Stimulated activated CD4-positive, alpha-beta T cell treated with anti-CD3 and anti-CD28 coated beads, Interleukin-1b, Interleukin-23, amount 100 ng/mL, for 1 hour (primary cell): ENCODE results near the gene RRBP1.

ENCODE experiments used
- DNase-seq, 2 donors: peaks; one replicate each; pipeline ENCODE4 v3.0.0-alpha.2; 2020; ENCODE audit warnings: low read depth in 2 of 2

The RRBP1 gene, protein sequence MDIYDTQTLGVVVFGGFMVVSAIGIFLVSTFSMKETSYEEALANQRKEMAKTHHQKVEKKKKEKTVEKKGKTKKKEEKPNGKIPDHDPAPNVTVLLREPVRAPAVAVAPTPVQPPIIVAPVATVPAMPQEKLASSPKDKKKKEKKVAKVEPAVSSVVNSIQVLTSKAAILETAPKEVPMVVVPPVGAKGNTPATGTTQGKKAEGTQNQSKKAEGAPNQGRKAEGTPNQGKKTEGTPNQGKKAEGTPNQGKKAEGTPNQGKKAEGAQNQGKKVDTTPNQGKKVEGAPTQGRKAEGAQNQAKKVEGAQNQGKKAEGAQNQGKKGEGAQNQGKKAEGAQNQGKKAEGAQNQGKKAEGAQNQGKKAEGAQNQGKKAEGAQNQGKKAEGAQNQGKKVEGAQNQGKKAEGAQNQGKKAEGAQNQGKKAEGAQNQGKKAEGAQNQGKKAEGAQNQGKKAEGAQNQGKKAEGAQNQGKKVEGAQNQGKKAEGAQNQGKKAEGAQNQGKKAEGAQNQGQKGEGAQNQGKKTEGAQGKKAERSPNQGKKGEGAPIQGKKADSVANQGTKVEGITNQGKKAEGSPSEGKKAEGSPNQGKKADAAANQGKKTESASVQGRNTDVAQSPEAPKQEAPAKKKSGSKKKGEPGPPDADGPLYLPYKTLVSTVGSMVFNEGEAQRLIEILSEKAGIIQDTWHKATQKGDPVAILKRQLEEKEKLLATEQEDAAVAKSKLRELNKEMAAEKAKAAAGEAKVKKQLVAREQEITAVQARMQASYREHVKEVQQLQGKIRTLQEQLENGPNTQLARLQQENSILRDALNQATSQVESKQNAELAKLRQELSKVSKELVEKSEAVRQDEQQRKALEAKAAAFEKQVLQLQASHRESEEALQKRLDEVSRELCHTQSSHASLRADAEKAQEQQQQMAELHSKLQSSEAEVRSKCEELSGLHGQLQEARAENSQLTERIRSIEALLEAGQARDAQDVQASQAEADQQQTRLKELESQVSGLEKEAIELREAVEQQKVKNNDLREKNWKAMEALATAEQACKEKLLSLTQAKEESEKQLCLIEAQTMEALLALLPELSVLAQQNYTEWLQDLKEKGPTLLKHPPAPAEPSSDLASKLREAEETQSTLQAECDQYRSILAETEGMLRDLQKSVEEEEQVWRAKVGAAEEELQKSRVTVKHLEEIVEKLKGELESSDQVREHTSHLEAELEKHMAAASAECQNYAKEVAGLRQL (N-terminal part only)

DNA sequence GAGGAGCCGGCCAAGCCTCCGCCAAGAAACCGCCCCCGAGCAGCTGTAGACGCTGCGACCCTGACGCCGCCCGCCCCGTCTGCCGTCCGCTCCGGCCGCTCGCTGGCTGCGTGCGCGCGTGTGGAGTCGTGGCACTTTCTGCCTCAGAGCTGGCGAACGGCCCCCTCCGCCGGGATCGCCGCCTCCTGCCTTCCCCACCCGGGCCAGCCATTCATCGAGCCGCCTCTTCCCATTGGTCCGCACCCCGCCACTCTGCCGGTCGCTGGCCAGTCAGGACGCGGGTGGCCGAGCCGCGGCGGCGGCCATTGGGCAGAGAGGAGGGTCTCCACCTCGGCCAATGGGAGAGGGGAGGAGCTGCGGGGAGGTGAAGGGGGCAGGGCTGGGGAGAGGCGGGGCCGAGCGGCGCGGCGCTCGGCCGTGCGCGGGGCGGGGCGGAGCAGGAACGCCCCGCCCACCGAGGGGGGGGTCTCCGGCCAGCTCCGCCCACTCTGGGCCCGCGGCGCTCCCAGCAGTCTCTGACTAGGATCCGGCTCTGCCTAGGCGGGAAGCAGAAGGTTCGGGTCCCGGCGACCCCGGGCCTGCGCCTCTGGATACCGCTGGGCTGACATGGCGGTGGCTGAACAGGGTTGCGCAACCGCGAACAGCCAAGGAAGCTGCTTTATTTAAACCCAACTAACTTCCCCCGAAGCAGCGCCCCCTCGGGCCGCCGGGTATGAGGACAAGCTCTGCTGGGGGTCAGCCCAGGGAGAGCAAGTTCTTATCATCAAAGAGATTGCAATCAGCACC lies at the start of gene RRBP1:
TSS of gene RRBP1 (minus strand) at position 140 of the 786 bp plus-strand sequence. CDS start 21,735 bp downstream, outside the sequence.
- peak; percentile 81 to 95 for DNase-seq

DNA sequence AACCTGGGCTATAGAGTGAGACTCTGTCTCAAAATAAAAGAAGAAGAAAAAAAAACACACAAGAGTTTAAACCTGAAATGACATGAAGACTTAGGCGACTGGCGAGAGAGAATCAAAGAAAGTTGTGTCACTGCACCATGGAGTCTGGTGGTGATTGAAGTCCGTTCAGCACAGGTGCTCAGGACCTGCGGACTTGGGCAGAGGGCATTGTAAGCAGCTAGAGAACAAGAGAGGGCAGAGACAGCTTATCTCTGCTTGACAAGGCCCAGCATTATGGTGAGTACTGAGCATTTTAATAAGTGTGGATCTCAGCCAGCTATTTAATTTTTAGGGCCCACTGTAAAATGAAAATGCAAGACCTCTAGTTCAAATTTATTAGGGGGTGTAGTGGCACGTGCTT lies 49.2 kb upstream of the RRBP1 start:
- DNase-seq, result no peak

DNA sequence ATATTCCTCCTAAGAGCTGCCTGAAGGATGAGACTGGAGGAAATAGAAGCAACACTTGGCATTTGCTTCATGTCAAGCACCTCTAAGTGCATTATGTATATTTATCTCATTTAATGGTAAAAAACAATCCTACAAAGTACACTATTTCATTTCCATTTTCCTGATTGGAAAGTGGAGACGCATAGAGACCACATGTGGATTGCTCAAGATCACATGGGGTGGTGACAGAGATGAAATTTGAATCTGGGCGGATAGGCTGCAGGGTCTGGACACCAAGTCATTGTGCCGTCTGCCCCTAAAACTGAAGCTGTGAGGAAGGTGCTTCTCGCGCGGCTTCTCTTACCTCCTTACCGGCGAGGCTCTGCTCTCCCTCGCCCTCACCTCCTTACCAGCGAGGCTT lies 48.0 kb upstream of the RRBP1 start:
- DNase-seq, result no peak

DNA sequence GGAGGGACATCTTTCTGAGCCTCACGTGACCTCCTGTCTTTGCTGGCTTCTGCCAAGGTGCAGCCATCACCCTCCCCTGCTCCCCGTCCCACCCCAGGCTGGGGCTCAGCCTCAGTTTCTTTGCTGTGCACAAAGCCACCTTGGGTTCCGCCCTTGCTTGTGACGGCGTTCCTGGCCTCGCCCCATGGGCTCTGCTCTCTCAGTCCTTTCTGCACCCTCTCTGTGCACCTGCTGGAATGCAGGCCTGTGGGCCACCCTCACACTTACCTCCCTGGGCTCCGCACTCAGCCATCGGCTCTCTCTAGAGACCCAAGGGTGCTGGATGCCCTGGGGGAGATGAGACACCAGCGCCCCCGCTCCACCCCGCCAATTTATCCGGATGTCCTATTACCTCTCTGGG lies 46.0 kb upstream of the RRBP1 start:
- DNase-seq, result no peak

DNA sequence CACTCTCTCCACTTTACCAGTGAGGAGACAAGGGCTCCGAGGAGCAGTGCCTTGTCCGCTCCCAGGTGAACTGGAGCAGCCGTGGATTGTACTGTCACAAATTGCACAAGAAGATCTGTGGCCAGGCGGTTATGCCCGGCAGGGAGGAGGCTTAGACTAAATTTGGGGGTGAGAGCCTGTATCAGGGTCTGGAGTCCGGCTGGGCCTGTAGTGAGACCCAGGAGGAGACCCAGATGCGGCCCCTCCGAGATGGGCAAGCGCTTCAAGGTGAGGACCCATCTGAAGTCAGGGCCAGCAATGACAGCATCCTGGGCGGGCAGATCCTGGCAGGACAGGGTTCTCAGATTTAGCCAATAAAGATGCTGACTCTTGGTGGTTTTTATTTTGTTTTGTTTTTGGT lies 45.3 kb upstream of the RRBP1 start:
- no peak for DNase-seq

DNA sequence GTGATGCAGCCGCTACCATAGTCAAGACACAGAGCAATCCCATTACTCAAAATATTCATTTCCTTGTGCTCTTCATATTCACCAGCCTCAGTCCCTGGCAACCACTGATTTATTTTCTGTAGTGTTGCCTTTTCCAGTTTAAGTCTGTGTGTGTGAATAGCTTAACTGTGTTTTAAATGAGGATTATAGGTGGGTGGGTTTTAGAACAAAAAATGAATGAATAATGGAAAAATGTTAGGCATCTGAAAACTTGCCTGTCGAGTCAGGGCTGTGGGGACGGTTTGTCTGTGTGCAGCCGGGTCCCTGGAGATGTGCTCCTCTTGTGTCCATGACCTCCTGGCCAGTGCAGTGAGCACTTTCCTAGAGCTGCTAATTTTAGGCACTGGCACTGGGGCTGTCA lies 44.9 kb upstream of the RRBP1 start:
- DNase-seq, result no peak

DNA sequence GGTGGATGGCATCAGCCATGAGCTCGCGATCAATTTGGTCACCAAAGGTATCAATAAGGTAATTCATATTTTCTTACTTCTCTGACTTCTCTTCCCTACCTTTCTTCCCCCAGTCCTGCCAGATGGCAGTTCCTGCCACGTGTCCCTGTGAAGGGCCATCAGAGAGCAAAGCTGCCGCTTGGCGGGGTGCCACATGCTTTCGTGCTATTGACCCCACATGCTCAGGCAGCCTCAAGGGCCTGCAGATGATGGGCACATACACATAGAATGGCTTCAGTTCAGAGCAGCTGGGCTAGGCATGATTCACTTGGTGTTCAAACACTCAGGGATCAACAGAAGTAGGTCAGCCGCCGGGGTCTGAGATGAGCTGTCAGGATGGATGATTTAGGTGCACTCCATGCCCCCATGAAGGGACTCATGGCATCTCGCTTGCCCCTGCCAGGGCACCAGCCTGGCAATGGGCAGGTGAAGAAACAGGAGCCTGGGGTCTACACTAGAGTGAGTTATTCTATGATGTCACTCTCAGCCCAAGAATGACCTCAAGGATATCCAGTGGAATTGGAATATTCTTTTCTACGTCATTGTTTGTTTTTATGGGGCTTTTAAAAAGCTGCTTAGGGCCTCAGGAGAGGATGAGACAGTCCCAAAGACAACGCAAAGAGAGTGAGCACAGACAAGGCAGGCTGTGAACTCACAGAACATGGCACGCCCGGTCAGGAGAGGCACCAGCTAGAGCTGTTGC lies 43.2 kb upstream of the RRBP1 start:
- no peak for DNase-seq

DNA sequence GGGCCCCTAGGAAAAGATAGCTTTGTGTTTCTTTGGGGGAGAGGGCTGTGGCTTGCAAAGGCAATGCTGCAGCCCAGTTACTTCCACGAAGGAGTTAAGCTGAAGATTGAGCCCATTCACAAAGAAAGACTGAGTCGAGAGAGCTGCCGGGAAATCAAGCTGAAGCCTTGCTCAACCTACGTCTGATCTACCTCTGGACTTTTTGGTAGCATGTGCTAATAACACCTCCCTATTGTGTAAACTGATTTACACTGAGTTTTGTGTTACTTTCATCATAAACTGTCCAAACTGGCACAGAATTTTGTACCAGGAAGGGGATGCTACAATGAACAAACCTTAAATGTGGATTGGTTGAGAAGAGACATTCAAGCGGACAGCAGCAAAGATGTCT lies 41.3 kb upstream of the RRBP1 start:
- no peak for DNase-seq

DNA sequence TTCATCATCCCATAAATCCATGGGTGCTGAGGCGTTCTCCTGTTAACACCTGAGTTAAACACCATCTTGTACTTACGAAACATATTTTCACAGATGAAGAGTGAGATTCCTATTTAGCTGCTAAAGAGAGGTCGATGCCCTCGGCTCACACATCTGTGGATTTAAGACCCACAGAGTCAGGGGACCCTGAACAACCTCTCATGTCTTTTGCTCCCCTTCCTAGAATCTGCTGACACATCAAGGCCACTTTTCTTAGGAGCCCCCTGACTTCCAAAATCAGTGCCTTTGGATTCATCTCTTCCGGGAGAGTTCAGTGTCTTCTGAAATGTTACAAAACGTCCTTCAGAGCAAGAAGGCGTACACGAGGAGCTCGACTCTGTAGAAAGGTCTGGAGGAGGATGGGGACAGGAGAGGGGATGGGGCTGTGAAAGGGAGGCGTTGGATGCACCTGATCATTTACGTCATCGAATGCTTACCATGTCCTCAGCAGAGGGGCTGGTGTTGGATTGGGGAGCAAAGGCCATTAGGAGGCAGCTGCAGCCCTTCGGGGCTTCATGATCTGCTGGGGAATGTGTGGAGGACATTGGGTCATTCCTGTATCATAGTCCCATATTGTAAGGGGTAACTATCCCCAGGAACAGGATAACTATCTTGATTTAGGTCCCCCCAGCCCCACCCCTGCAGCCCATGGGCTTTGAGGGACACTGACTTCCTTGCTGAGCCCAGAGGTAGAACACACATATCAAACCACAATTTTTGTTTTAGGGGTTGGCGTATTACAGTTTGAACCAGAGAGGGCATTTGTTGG lies 40.7 kb upstream of the RRBP1 start:
- DNase-seq, result no peak

DNA sequence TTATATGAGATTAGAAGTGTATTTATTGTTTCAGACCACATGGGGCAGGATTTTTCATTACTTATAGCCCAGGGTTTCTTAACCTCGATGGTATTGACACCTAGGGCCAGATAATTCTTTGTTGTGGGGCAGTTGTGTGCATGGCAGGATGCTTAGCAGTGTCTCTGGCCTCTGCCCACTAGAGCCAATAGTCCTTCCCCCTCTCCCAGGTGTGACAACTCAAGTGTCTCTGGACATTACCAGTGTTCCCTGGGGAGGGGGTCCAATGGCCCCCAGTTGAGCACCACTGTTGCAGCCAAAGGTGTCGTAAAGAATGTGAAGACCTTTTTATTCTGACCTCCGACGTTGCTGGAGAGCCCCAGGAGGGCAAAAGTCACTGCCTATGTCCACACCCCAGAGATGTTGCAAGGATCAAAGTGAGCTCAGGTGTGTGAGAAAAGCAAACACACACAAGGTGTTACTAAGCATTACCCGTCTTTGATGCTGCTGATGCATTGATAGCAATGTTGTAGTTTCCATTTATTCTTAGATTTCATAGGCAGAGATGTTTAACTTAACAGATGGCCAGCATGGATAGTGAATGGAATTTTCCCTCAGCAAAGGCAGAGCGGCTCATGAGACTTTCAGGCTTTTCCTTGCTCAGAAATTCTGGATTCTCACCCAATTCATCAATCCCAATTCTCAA lies 39.9 kb upstream of the RRBP1 start:
- DNase-seq, result no peak

DNA sequence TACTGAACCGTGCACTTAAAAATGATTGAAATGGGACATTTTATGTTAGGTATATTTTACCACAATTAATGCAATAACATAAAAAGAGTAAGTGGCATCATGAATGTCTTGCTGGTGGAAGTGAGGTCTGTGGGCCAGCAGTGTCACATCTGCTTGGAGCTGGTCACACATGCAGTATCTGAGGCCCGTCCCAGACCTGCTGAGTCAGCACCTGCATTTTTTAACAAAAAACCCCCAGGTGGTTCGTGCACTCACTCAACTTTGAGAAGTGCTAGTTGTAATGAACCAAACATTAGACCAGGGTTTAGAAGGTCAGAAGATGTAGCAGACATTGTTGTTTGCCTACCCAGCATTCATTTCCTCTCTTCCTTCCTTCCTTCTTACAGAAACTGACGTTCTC lies 38.7 kb upstream of the RRBP1 start:
- DNase-seq, result no peak

DNA sequence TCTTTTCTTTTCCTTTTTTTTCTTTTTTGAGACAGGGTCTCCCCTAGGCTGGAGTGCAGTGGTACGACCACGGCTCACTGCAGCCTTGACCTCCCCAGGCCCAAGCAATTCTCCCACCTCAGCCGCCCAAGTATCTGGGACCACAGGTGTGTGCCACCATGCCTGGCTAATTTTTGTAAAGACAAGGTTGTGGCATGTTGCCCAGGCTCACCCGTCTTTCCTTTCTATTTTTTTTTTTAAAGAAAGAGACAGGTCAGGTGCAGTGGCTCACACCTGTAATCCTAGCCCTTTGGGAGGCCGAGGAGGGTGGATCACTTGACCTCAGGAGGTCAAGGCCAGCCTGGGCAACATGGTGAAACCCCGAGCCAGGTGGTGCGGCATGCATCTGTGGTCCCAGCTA lies 34.3 kb upstream of the RRBP1 start:
- no peak for DNase-seq

DNA sequence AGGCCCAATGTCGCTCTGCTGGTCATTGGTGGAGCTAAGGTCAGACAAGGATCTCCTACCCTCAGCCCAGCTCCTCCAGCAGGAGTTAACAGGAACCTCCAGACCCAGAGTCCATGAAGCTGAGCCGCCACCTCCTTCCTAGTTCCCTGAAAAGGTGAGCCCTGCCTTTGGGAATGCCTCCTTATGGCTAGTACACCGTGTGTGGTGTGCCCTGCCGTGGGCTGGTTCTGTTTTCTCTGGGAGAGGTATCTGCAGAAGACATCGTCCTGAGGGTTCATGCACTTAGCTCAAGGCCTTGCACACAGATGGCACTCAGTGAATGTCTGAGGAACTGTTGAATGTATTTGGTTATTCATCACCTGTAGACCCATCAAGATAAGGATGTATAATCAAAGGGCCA lies 33.0 kb upstream of the RRBP1 start:
- DNase-seq, result no peak

DNA sequence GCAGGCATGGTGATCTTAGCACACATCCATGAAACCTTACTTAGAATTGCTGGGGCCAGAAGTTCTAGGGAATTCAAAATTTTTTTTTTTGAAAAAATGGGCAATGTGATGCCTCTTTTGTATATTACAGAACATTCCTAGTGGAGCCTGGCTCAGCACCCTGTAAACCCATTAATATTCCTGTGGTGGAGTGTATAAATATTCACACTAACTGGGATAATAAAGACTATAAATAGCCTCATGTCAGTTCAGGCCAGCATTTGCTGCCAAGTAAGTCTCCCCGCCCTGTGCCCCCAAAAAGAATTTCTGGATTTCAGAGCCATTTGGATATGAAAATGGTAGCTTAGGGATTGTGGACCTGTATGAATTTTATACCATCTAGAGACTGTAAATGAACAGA lies 32.6 kb upstream of the RRBP1 start:
- no peak for DNase-seq

DNA sequence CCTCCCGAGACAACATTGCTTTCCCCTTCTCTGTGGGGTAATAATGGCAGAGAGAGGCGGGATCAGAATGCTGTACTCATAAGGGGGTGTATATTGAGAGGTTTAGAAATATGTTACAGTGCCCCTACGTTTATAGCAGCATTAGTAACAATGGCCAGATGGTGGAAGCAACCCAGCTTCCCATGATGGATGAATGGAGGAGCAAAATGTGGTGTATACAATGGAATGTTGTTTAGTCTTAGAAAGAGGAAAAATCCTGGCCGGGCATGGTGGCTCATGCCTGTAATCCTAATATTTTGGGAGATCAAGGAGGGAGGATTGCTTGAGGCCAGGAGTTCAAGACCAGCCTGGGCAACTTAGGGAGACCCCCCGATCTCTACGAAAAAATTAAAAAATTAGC lies 30.7 kb upstream of the RRBP1 start:
- no peak for DNase-seq

DNA sequence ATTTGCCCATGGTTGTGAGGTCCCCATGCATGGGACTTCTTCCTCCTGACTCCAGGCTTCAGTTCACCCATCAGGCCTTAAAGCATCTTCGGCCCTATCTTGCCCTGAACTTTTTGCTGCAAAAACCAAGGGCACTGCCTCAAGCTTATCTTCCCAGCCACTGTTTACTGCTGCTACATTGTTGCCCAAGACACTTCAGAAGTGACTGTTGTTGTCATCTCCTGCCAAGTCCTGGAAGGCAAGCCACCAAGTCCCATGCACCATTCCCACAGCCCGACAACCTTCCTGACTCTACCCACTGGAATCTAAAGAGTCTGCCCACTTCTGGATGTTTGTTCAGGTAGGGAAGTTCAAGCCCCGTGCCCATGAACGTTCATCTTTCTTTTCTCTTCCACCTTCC lies 30.2 kb upstream of the RRBP1 start:
- no peak for DNase-seq

DNA sequence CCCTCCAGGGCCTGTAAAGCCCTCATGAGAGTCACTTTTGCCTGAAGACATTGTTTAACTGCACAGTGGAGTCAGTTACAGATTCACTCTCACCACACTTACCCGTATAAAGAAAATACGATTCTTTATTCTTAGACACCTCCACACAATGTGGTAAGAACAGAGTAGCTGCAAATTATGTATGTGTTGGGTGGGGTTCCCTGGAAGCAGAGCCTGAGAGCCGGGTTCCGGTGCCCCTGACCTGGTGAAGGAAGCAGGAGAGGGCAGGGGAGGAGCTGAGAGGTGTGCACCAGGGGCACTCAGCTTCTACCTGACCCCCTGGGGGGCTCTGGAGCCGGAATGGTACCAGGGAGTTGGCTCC lies 29.2 kb upstream of the RRBP1 start:
- no peak for DNase-seq

DNA sequence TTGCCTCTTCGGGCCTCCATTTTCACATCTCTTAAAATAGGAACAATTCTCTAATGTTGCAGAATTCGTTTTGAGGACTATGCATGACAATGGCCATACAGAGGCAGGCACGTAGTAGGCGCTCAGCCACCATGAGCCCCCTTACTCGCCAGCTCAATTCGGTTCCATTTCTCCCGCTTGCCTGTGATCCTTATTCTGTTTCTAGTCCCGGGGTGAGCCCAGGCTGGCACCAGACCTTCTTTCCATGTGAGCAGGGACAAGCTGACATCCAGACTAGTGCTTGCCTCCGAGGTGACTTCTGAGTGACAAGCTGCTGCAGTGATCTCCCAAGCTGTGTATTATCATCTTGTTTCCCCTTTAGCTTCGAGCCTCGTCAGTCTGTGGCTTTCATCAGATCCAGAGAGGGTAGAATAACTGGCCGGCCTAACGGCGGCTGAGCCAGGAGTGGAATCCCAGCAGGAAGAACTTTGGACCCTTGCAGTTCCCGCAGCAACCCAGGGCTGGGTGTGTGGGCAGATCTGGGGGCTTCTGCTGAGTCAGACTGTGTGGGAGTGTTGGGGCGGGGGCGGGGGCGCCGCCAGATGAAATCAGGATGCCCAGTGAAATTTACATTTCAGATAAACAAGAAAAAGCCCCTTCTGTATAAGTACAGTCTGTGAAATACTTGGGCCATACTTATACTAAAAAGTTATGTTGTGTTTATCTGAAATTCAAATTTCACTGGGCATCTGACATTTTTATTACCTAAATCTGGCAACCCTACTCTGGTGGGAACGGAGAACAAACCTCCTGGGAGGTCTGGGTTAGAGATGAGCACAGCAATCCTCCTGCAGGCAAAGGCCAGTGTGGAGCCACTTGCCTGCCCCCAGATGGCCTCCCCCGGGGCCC lies 28.6 kb upstream of the RRBP1 start:
- no peak for DNase-seq
